GM19025 (cell line): Measurements from ENCODE around the gene E2F6.

Experiments used
- ATAC-seq: cut with Tn5 transposase; IDR thresholded peaks from one replicate; pipeline ENCODE4 v1.9.1; 2021; ENCODE audit warnings: mild to moderate bottlenecking, low read depth, moderate library complexity; ENCODE audit not compliant: unreplicated experiment

The E2F6 gene

GRCh38 chr2:11494310-11494709 is 28.3 kb upstream of the E2F6 start:
- ATAC-seq: no peak

- ATAC-seq: no peak
These were observed 27.3 kb upstream of the E2F6 start for GRCh38 chr2:11493282-11493681.

GRCh38 chr2:11492720-11493119 is 26.8 kb upstream of the E2F6 start:
- ATAC-seq: no peak

- no peak for ATAC-seq
These were observed 26.3 kb upstream of the E2F6 start for GRCh38 chr2:11492244-11492643.

- ATAC-seq: no peak
These were observed 25.5 kb upstream of the E2F6 start for GRCh38 chr2:11491348-11491933.

- no peak for ATAC-seq
These were observed 24.2 kb upstream of the E2F6 start for GRCh38 chr2:11490194-11490593.

GRCh38 chr2:11488809-11489208 is 22.8 kb upstream of the E2F6 start:
- no peak for ATAC-seq

GRCh38 chr2:11483806-11484617 is 18.1 kb upstream of the E2F6 start:
- no peak for ATAC-seq

GRCh38 chr2:11482473-11483035 is 16.6 kb upstream of the E2F6 start:
- ATAC-seq: no peak

GRCh38 chr2:11481789-11482472 is 16.0 kb upstream of the E2F6 start:
- ATAC-seq: no peak

- no peak for ATAC-seq
These were observed 15.4 kb upstream of the E2F6 start for GRCh38 chr2:11481426-11481788.

- no peak for ATAC-seq
These were observed 14.9 kb upstream of the E2F6 start for GRCh38 chr2:11480859-11481258.

- ATAC-seq: no peak
These were observed 14.4 kb upstream of the E2F6 start for GRCh38 chr2:11480406-11480805.

- no peak for ATAC-seq
These were observed 13.1 kb upstream of the E2F6 start for GRCh38 chr2:11478899-11479605.

GRCh38 chr2:11477994-11478393 is 12.0 kb upstream of the E2F6 start:
- ATAC-seq: peak; percentile 76

- no peak for ATAC-seq
These were observed 7.9 kb upstream of the E2F6 start for GRCh38 chr2:11473659-11474433.

GRCh38 chr2:11467749-11468148 is 1.8 kb upstream of the E2F6 start:
- ATAC-seq: no peak

GRCh38 chr2:11467129-11467649 is 1.2 kb upstream of the E2F6 start:
- ATAC-seq: no peak

GRCh38 chr2:11466307-11467128 is 557 bp upstream of the E2F6 start:
- peak; percentile 11 for ATAC-seq
